Stimulated activated CD4-positive, alpha-beta T cell treated with anti-CD3 and anti-CD28 coated beads, Interleukin-1b, Interleukin-23, amount 100 ng/mL, for 4 hours (primary cell): ENCODE data around the gene SLC38A2.
A peak's percentile ranks its signal among the peaks of the same experiment; 100 is the strongest.

ENCODE experiments used
- DNase-seq, 2 donors: peaks; one replicate each; pipeline ENCODE4 v3.0.0-alpha.2; 2020; ENCODE audit warnings: low read depth in 2 of 2

Gene SLC38A2

GRCh38 chr12:46374711-46375110 is 2.1 kb upstream of the SLC38A2 start:
- no peak for DNase-seq

GRCh38 chr12:46374310-46374709 is 1.7 kb upstream of the SLC38A2 start:
- no peak for DNase-seq

- peak in 1 of 2 donors; percentile 18 for DNase-seq
Observed at GRCh38 chr12:46373301-46374296, 1.0 kb upstream of the SLC38A2 start.

- DNase-seq, result peak; percentile 30 to 48
Observed at GRCh38 chr12:46371718-46372543, 642 bp downstream of the SLC38A2 start.

- peak; percentile 92 to 93 for DNase-seq
Observed at GRCh38 chr12:46370792-46371717, 1.5 kb downstream of the SLC38A2 start.

GRCh38 chr12:46370380-46370734 is 2.2 kb downstream of the SLC38A2 start:
- DNase-seq, result no peak

- no peak for DNase-seq
Observed at GRCh38 chr12:46369474-46370379, 2.8 kb downstream of the SLC38A2 start.

GRCh38 chr12:46369095-46369473 is 3.5 kb downstream of the SLC38A2 start:
- DNase-seq, result no peak

- no peak for DNase-seq
Observed at GRCh38 chr12:46368684-46369083, 3.9 kb downstream of the SLC38A2 start.

- DNase-seq, result no peak
Observed at GRCh38 chr12:46368138-46368537, 4.4 kb downstream of the SLC38A2 start.

- DNase-seq, result no peak
Observed at GRCh38 chr12:46367351-46368029, 5.1 kb downstream of the SLC38A2 start.

GRCh38 chr12:46366771-46367170 is 5.8 kb downstream of the SLC38A2 start:
- DNase-seq, result no peak

GRCh38 chr12:46365951-46366379 is 6.6 kb downstream of the SLC38A2 start:
- DNase-seq, result no peak

GRCh38 chr12:46364777-46365580 is 7.6 kb downstream of the SLC38A2 start:
- DNase-seq, result no peak

- no peak for DNase-seq
Observed at GRCh38 chr12:46364300-46364696, 8.3 kb downstream of the SLC38A2 start.

- no peak for DNase-seq
Observed at GRCh38 chr12:46363582-46364299, 8.8 kb downstream of the SLC38A2 start.

- no peak for DNase-seq
Observed at GRCh38 chr12:46362895-46363581, 9.5 kb downstream of the SLC38A2 start.

GRCh38 chr12:46361667-46362034 is 10.9 kb downstream of the SLC38A2 start:
- no peak for DNase-seq
